Islet precursor cell (in vitro differentiated cells): ENCODE measurements around the gene ZNF705A.
A peak's percentile ranks its signal among the peaks of the same experiment; 100 is the strongest.
"Not testable (repeated sequence)": the region's sequence is repeated elsewhere in the genome, so short reads cannot be mapped to it uniquely, and the experiment has no call there.

Experiments used
- DNase-seq: peaks from one replicate; pipeline ENCODE4 v3.0.0-alpha.2; 2018

Gene ZNF705A

GRCh38 chr12:8156845-8157244 lies at the start of gene ZNF705A:
ZNF705A (plus strand) TSS chr12:8157015; CDS start chr12:8172626, 15,611 bp downstream.
- no peak for DNase-seq

GRCh38 chr12:8108808-8109398 lies 47.9 kb upstream of the ZNF705A start:
- peak; percentile 86 for DNase-seq

GRCh38 chr12:8113117-8113516 lies 43.7 kb upstream of the ZNF705A start:
- not testable (repeated sequence) for DNase-seq

GRCh38 chr12:8120072-8120713 lies 36.6 kb upstream of the ZNF705A start:
- DNase-seq = no peak

GRCh38 chr12:8123124-8123912 lies 33.5 kb upstream of the ZNF705A start, which contains the start of gene CLEC4A:
CLEC4A (plus strand) TSS chr12:8123617; CDS start chr12:8123879, 262 bp downstream.
- no peak for DNase-seq

- DNase-seq = no peak
These were observed 29.7 kb upstream of the ZNF705A start for GRCh38 chr12:8127138-8127537.

GRCh38 chr12:8133636-8134397 lies 23.0 kb upstream of the ZNF705A start:
- DNase-seq = not testable (repeated sequence)

- DNase-seq = not testable (repeated sequence)
These were observed 22.4 kb upstream of the ZNF705A start for GRCh38 chr12:8134398-8134930.

- not testable (repeated sequence) for DNase-seq
These were observed 15.2 kb upstream of the ZNF705A start for GRCh38 chr12:8141647-8142046.

- DNase-seq = no peak
These were observed 13.6 kb upstream of the ZNF705A start for GRCh38 chr12:8143261-8143660.

- DNase-seq = peak; percentile 83
These were observed 10.9 kb upstream of the ZNF705A start for GRCh38 chr12:8145754-8146441.

GRCh38 chr12:8146442-8146771 lies 10.4 kb upstream of the ZNF705A start:
- DNase-seq = no peak

GRCh38 chr12:8154526-8154925 lies 2.3 kb upstream of the ZNF705A start:
- DNase-seq = no peak

GRCh38 chr12:8156416-8156815 lies 399 bp upstream of the ZNF705A start:
- no peak for DNase-seq

- DNase-seq = no peak
These were observed 826 bp downstream of the ZNF705A start for GRCh38 chr12:8157484-8158198.

- DNase-seq = not testable (repeated sequence)
These were observed 16.1 kb downstream of the ZNF705A start for GRCh38 chr12:8172911-8173310.

GRCh38 chr12:8179989-8180585 lies 23.3 kb downstream of the ZNF705A start:
- DNase-seq = peak; percentile 92

GRCh38 chr12:8181271-8181670 lies 24.5 kb downstream of the ZNF705A start:
- DNase-seq = not testable (repeated sequence)

- not testable (repeated sequence) for DNase-seq
These were observed 26.1 kb downstream of the ZNF705A start for GRCh38 chr12:8182923-8183322.

GRCh38 chr12:8183346-8183745 lies 26.5 kb downstream of the ZNF705A start:
- DNase-seq = not testable (repeated sequence)

GRCh38 chr12:8184206-8184605 lies 27.4 kb downstream of the ZNF705A start:
- not testable (repeated sequence) for DNase-seq
